ENCODE results near the gene COL24A1.
"Not testable (repeated sequence)": the region's sequence is repeated elsewhere in the genome, so short reads cannot be mapped to it uniquely, and the experiment has no call there.

Gene COL24A1

GRCh38 chr1:85718678-85719340 lies 437.8 kb downstream of the COL24A1 start:
- Histone ChIP-seq H3K9me3 (ENCODE audit: low read depth, low read length) (no peaks in the 10 kb centered on the region), H3K9ac (ENCODE audit: insufficient read length) (no peak overlapping the region), H3K4me3 (no peak overlapping the region), H3K36me3 (ENCODE audit: insufficient read depth, low read length) (no peaks in the 10 kb centered on the region), H3K27ac (no peak overlapping the region)
- TF ChIP-seq EZH2 (IDR thresholded peaks at IDR 0.05) = no peak
- TF ChIP-seq FOXP2 (optimal IDR thresholded peaks at IDR 0.05; ENCODE audit: control extremely low read depth, extremely low read length, insufficient read depth) = no peak
- TF ChIP-seq POLR2AphosphoS5 (IDR thresholded peaks at IDR 0.05; ENCODE audit: borderline replicate concordance, low read depth, low read length) = no peak
- no peak for DNase-seq (ENCODE audit: low read depth, low spot score)

- peak; percentile 66 for DNase-seq (ENCODE audit: low read depth, low spot score)
- peak overlapping the region; percentile 42 for H3K4me3 ChIP-seq
These were observed 442.0 kb downstream of the COL24A1 start for GRCh38 chr1:85714418-85715114.

DNA sequence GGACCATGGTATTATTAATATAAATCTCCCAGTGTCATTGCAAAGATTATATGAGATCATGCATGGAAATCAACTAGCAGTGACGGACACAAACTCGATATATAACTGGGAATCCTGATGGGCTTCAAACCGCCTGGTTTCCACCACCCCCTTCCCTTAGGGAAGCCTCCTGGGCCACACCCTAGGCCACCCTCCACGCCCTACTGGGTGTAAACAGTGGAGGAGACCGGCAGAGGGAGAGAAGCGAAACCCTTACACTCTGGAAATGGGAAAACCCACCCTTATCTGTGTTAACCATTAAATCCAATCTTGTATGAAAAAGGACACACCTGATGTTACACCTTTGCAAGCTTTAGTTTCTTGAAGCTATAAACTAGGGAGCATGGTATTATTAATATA lies 447.7 kb downstream of the COL24A1 start:
- TF ChIP-seq POLR2AphosphoS5 (IDR thresholded peaks at IDR 0.05; ENCODE audit: borderline replicate concordance, low read depth, low read length) = no peak
- TF ChIP-seq FOXP2 (optimal IDR thresholded peaks at IDR 0.05; ENCODE audit: control extremely low read depth, extremely low read length, insufficient read depth) = no peak
- TF ChIP-seq EZH2 (IDR thresholded peaks at IDR 0.05) = no peak
- Histone ChIP-seq H3K9ac (ENCODE audit: insufficient read length) (peak overlapping the region; percentile 87), H3K9me3 (ENCODE audit: low read depth, low read length) (no peaks in the 10 kb centered on the region), H3K36me3 (ENCODE audit: insufficient read depth, low read length) (peaks cover 23% of the 10 kb centered on the region), H3K4me3 (peak overlapping the region; percentile 85), H3K27ac (peak overlapping the region; percentile 72)
- DNase-seq (ENCODE audit: low read depth, low spot score) = no peak

More at GRCh38 chr1:85714418-85715114, 442.0 kb downstream of the COL24A1 start:
- not testable (repeated sequence) for H3K36me3 ChIP-seq (ENCODE audit: insufficient read depth, low read length); H3K9ac ChIP-seq (ENCODE audit: insufficient read length); H3K9me3 ChIP-seq (ENCODE audit: low read depth, low read length)
- H3K27ac ChIP-seq = 0 out of 2 replicates have a peak overlapping the region, but pooled peaks have one; percentile 42

DNA sequence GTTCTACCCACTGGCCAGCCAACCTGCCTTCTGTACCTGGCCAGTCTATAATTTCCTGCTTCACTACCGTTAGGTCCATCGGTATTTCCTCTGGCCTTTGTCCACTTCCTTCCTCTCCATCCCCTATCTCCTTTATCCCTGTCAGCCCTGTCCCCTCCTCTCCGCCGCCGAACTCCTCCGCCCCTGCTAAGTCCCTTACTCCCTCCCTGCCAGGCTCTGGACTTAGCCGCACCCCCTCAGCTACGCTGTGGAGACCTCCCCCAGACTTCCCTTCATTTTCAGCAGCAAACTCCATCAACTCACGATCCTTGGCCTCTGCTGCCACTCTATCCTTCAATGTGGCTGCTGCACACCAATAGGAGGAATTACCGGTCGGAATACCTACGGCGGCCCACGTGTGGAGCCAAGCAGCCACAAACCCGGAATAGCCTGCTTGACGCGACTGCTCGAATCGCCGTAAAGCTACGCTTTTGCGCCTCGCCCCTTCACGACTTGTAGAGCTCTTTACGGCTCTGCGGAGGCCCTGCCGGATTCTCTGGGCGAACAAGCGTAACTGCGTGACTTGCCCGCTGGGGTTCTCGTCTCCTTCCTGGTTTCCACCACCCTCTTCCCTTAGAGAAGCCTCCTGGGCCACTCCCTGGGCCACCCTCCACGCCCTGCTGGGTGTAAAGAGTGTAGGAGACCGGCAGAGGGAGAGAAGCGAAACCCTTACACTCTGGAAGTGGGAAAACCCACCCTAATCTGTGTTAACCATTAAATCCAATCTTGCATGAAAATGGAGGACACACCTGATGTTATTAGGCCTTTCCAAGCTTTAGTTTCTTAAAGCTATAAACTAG lies 448.4 kb downstream of the COL24A1 start, which contains the start of gene ZNHIT6:
TSS of gene ZNHIT6 (minus strand) at position 444 of the 839 bp plus-strand sequence. CDS start at position 295, 149 bp downstream.
- H3K9me3 ChIP-seq (ENCODE audit: low read depth, low read length) = no peaks in the 10 kb centered on the region
- DNase-seq (ENCODE audit: low read depth, low spot score) = peak; percentile 80
- peak within 1 kb of the TSS; percentile 72 for H3K27ac ChIP-seq
- peak within 1 kb of the TSS; percentile 85 for H3K4me3 ChIP-seq
- H3K36me3 ChIP-seq (ENCODE audit: insufficient read depth, low read length) = peaks cover 30% of the 10 kb centered on the region
- peak within 1 kb of the TSS; percentile 87 for H3K9ac ChIP-seq (ENCODE audit: insufficient read length)
- no peak for TF ChIP-seq FOXP2 (optimal IDR thresholded peaks at IDR 0.05; ENCODE audit: control extremely low read depth, extremely low read length, insufficient read depth)
- peak; percentile 90 for TF ChIP-seq POLR2AphosphoS5 (IDR thresholded peaks at IDR 0.05; ENCODE audit: borderline replicate concordance, low read depth, low read length)
- no peak for TF ChIP-seq EZH2 (IDR thresholded peaks at IDR 0.05)

DNA sequence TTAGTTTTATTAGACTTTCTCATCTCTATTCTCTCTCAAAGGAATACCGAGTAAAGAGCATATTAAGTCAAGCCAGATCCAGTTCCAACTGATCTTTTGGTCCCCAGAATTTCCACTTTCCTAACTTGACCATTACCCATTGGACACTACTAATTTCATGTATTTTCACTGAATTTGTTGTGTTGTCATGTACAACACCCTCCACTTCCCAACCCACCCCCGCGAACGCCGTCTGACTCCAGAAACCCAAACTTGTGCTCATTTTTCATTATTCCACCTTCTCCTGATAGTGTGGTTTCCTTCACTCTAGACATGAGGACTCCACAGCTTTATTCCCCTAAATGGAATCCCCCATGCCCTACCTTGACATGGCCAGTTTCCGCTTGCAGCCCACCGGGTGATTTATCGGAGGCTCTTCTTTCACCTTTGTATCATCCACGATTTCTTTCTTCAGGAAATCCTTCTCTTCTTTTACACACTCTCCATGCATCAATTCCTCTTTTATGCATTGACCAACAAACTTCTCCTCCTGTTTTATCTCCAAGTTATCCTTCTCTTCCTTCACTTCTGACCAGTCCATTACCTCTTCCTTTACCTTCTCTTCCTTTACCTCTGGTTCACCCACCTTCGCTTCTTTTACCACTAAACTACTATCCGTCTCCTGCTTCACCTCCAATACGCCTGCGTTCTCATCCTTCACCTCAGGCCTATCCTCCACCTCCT lies 449.1 kb downstream of the COL24A1 start:
- H3K27ac ChIP-seq = no peak overlapping the region
- no peaks in the 10 kb centered on the region for H3K9me3 ChIP-seq (ENCODE audit: low read depth, low read length)
- peak overlapping the region; percentile 87 for H3K9ac ChIP-seq (ENCODE audit: insufficient read length)
- peaks cover 37% of the 10 kb centered on the region for H3K36me3 ChIP-seq (ENCODE audit: insufficient read depth, low read length)
- no peak for TF ChIP-seq EZH2 (IDR thresholded peaks at IDR 0.05)
- TF ChIP-seq FOXP2 (optimal IDR thresholded peaks at IDR 0.05; ENCODE audit: control extremely low read depth, extremely low read length, insufficient read depth) = no peak
- no peak for TF ChIP-seq POLR2AphosphoS5 (IDR thresholded peaks at IDR 0.05; ENCODE audit: borderline replicate concordance, low read depth, low read length)
- peak overlapping the region; percentile 85 for H3K4me3 ChIP-seq
- DNase-seq (ENCODE audit: low read depth, low spot score) = no peak

DNA sequence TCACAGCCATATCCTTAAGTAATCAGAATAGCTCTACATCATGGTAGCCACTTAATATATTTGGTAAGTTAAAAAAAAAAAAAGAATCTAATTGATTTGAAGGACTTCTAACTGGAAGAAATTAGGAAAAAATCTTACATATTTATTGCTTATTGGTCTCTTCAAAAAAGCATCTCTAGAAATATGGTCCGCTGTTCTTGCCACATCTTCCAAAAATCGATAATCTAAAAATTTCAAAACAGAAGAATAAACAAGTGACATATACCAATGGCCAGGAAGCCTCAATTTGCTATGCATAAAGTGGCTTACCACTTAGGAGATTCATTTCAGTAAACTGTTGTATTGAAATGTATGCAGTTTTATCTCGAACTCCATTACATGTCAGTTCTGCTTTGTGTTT lies 450.6 kb downstream of the COL24A1 start:
- no peak overlapping the region for H3K27ac ChIP-seq
- no peak for TF ChIP-seq POLR2AphosphoS5 (IDR thresholded peaks at IDR 0.05; ENCODE audit: borderline replicate concordance, low read depth, low read length)
- no peak for TF ChIP-seq FOXP2 (optimal IDR thresholded peaks at IDR 0.05; ENCODE audit: control extremely low read depth, extremely low read length, insufficient read depth)
- TF ChIP-seq EZH2 (IDR thresholded peaks at IDR 0.05) = no peak
- no peak for DNase-seq (ENCODE audit: low read depth, low spot score)
- no peak overlapping the region for H3K9ac ChIP-seq (ENCODE audit: insufficient read length)
- no peaks in the 10 kb centered on the region for H3K9me3 ChIP-seq (ENCODE audit: low read depth, low read length)
- peaks cover 52% of the 10 kb centered on the region for H3K36me3 ChIP-seq (ENCODE audit: insufficient read depth, low read length)
- no peak overlapping the region for H3K4me3 ChIP-seq

GRCh38 chr1:85700422-85700821 lies 456.1 kb downstream of the COL24A1 start:
- TF ChIP-seq POLR2AphosphoS5 (IDR thresholded peaks at IDR 0.05; ENCODE audit: borderline replicate concordance, low read depth, low read length) = no peak
- no peak overlapping the region for H3K9ac ChIP-seq (ENCODE audit: insufficient read length)
- H3K36me3 ChIP-seq (ENCODE audit: insufficient read depth, low read length) = peaks cover 77% of the 10 kb centered on the region
- no peaks in the 10 kb centered on the region for H3K9me3 ChIP-seq (ENCODE audit: low read depth, low read length)
- no peak overlapping the region for H3K4me3 ChIP-seq
- peak overlapping the region; percentile 79 for H3K27ac ChIP-seq
- peak; percentile 47 for DNase-seq (ENCODE audit: low read depth, low spot score)

- H3K27ac ChIP-seq = no peak overlapping the region
- no peak for TF ChIP-seq FOXP2 (optimal IDR thresholded peaks at IDR 0.05; ENCODE audit: control extremely low read depth, extremely low read length, insufficient read depth)
- TF ChIP-seq POLR2AphosphoS5 (IDR thresholded peaks at IDR 0.05; ENCODE audit: borderline replicate concordance, low read depth, low read length) = no peak
- TF ChIP-seq EZH2 (IDR thresholded peaks at IDR 0.05) = no peak
- H3K36me3 ChIP-seq (ENCODE audit: insufficient read depth, low read length) = peaks cover 63% of the 10 kb centered on the region
- no peak overlapping the region for H3K4me3 ChIP-seq
- DNase-seq (ENCODE audit: low read depth, low spot score) = no peak
- no peaks in the 10 kb centered on the region for H3K9me3 ChIP-seq (ENCODE audit: low read depth, low read length)
- no peak overlapping the region for H3K9ac ChIP-seq (ENCODE audit: insufficient read length)
These were observed 458.7 kb downstream of the COL24A1 start for GRCh38 chr1:85697895-85698294.
